GM18502 (cell line): ENCODE measurements around the gene TNFAIP3.
A peak's percentile ranks its signal among the peaks of the same experiment; 100 is the strongest.
"Not testable (repeated sequence)": the region's sequence is repeated elsewhere in the genome, so short reads cannot be mapped to it uniquely, and the experiment has no call there.

ENCODE experiments used
- ATAC-seq: cut with Tn5 transposase; IDR thresholded peaks from one replicate; pipeline ENCODE4 v1.9.1; 2021; ENCODE audit warnings: mild to moderate bottlenecking; ENCODE audit not compliant: unreplicated experiment, poor library complexity

Gene TNFAIP3

DNA sequence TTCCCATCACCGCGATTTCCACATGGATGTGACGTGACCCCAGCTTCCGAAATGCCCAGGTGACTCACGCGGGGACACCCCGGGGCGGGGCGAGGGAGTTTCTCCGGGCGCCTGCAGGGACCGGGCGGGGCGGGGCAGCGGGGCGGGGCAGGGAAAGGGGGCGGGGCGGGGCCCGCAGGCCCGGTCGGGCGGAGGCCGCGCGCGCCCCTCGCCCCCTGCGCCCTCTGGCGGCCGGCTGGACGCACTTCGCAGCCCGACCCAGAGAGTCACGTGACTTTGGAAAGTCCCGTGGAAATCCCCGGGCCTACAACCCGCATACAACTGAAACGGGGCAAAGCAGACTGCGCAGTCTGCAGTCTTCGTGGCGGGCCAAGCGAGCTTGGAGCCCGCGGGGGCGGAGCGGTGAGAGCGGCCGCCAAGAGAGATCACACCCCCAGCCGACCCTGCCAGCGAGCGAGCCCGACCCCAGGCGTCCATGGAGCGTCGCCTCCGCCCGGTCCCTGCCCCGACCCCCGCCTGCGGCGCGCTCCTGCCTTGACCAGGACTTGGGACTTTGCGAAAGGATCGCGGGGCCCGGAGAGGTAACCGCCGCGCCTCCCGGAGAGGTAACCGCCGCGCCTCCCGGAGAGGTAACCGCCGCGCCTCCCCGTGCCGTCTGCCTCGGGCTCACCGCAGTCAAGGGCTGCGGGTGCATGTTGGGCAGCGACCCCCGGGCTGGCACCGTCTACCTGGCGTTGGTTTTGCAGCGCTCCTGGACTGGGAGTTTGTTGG, at the start of gene TNFAIP3:
Gene TNFAIP3, plus strand, starts transcription at position 346 of the 771 bp plus-strand sequence. CDS start 3,969 bp downstream, outside the sequence.
- peak; percentile 70 for ATAC-seq

DNA sequence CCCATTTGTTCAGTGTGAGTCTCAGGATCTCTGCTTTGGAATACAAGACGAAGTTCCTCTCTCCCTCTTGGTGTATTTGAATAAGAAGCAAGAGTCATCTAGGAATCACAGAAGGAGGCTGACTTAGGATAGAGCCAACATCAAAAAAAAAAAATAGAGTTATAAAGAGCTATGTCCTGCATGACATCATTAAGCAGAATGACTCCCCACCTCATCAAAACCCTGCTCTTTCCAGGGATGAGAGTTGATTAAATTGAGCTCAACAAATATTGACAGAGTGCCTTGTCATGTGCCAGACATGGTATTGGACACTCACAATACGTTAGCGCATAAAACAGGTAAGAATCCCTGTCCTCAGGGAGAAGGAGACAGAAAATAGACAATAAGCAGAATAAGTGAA, 48.6 kb upstream of the TNFAIP3 start:
- ATAC-seq, result no peak

DNA sequence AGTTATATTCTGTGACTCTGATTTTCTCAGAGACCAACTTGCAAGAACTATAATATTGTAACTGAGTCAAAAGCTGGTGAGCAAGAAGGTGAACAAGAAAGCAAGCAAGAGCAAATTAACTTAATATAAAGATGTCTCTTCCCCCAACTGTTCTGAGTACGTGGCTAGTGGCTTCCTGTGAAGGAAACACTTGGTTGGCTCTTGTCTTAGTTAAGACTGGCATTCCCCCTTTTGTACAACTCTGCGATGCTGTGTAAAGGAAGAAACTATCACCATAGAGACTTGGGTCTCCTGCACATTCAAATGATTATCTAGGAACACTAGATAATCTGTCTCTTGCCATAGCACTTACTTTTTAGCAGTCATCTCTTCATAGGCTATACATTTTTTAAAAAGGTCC, 47.3 kb upstream of the TNFAIP3 start:
- ATAC-seq, result no peak

DNA sequence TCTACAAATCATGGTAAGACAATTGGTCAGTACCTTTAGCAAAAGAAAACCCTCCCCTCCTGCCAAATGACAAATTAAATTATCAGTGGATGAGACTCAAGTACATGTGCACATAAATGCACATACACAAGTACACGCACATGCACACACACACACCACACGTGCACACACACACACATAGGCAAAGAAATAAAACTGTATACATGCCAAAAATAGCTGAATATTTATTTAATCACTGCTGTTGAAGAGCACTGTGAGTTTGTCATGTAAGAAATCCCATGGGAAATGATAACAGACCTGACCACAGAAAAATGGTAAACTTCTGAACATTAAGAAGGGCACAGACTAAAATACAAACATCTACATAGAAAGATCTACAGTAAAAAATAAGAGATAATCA, 46.6 kb upstream of the TNFAIP3 start:
- ATAC-seq, result no peak

DNA sequence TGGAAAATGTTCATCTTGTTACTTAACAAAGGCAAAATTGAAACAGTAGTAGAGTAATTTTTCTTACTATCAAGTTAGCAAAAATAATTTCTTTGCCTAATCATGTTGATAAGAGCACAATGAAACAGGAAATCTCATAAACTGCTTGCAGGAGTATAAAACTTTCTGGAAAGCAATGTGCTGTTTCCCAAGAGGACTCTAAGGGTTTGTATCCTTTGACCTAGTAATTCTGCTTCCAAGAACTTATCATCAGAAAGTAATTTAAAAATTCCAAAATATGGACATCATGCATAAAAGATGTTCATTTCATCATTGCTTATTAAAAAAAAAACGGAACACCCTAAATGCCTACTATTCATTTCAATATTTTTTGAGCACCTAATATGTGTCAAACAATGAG, 46.1 kb upstream of the TNFAIP3 start:
- no peak for ATAC-seq

DNA sequence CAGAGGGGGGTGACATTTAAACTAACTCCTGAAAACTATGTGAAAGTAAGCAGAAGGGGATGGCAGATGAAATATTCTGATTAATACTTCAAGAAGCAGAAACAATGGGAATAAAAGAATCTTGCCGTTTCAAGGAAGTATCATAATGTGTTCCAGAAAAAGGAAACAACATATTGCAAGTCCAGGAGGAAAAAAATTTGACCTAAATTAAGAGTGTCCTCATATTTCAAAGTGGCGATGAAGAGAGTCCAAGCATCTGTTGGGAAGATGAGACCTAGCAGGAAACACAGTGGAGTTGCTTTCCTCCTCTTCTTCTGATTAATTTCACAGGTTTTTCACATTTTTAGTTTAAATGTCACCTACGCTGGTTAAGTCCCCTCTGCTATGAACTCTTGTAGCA, 45.6 kb upstream of the TNFAIP3 start:
- no peak for ATAC-seq

DNA sequence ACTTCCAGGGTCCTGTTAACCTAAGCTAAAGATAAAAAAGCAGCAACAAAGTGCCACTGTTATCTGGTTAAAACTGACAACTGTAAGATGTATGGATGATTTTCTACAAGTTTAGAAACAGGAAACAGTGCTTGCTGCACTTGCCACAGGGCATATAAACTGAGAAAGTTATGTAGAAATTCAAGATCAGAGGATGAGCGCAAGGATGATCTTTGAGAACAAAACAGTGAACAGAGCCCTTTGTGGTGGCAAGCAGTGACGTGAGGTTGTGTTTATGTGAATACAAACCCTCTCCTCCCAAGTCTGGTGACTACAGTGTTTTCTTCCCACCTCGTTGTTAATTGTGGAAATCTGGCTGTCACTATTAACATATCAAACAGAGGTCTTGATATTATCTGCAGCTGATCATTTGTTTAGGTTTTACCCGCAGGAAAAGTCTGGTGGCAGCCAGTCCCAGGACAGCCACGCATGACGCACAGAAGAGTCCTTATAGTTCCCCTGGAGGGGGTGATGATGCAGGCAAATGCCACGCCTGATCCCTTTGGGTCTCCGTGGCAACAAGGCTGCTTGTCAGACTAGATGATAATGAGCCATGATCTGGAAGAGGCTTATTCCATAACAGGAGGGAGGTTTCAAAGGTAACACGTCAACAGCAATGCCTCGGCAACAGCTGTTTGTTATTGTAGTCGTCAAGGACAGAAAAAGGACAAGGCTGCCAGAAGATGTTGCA, 43.1 kb upstream of the TNFAIP3 start:
- ATAC-seq, result no peak

DNA sequence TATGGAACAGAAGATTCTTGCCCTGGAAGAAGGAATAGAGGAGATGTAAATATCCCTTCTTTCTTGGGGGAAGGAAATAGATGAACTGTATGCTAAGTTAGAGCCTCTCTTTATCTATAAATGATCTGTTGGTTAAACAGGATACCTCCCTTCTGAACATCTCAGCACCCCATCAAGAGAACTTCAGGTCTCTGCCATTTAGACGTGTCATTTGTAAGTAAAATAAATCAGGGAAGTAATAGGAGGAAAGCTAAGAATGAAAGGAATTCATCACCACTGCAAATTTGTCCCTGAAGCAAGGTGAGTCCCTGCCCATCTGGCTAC, 42.5 kb upstream of the TNFAIP3 start:
- ATAC-seq, result no peak

DNA sequence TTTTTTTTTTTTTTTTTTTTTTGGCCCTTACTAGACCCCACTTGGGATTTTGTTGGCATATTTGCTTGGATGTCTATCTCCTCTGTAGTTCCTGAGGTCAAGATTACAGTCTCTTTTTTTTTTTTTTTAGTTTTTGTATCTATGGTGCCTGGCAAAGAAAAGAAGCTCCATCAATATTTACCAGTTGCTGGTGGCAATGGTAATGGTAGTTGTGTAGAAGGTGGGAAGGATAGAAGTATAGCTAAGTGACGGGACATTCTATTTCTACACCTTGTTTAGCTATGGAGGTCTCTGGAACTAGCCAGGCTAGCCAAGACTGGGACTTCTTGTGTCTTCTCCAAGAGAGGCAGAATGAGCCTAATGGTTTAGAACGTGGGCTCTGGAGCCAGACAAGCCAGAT, 42.2 kb upstream of the TNFAIP3 start:
- no peak for ATAC-seq

DNA sequence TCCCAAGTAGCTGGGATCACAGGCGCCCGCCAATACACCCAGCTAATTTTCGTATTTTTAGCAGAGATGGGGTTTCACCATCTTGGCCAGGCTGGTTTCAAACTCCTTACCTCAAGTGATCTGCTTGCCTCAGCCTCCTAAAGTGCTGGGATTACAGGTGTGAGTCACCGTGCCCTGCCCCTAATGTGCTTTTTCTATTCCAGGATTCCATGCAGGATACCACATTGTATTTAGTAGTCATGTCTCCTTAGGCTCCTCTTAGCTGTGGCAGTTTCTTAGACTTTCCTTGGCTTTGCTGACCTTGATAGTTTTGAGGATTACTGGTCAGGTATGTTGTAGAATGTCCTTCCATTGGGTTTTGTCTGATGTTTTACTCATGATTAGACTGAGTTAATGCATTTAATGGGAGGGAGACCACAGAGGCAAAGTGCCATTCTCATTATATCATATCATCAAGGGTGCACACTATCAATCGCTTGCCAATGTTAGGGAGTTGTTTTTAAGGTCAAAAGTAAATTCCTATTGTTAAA, 39.6 kb upstream of the TNFAIP3 start:
- no peak for ATAC-seq

DNA sequence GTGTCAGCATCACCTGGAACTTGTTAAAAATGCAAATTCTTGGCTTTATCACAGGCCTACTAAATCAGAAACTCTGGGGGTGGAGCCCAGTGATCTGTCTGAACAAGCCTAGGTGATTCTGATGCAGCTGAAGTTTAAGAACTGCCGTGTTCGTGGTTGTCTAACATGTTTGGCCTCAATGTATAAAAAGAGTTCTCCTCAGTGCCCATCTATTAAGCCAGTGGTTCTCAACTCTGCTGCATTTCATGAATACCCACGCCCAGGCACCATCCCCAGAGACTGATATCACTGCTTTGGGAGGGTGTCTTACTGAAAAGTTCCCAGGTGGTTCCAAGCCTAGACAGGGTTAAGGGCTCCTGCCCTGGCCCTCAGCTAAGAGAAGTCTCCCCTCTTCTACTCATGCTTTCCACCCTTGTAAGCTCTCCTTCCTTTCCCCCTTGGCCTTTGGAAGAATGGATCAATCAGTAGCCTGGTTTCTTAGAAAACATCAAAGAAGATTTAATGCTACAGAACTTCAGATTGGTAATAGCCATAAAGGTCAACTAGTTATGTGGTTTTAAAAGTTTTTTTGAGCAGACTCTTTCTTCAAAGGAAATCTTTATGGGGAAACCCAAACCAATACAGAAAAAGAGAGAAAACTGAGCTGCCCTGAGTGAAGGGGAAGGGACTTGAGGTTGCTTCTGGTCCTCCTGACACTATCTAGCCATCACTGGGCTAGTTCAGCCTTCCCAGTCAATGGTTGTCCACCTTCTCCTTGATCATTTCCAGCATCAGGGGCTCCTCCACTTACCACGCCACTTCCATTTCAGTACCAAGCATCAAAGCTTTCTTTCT, 38.9 kb upstream of the TNFAIP3 start:
- ATAC-seq, result peak; percentile 59

DNA sequence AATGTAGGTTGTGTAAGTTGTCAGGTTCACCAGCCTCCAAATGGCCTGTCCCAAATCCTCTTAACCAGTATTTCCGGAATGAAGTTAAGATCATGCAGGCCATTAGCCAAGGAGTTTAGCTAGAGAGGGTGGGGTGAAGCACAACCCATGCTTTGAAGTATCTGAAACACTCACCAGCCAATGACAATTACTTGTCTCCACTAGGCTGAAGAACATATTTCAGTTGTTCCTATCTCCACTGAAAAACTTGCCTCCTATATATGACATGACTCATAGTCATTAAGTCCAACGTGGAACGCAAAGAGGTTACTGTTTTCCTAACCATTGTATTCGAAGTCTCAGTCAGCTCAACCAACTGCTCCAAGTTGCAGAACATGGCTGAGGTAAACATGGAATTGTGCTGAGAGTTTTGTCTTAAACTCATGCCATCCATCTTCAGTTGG, 37.4 kb upstream of the TNFAIP3 start:
- ATAC-seq, result no peak

DNA sequence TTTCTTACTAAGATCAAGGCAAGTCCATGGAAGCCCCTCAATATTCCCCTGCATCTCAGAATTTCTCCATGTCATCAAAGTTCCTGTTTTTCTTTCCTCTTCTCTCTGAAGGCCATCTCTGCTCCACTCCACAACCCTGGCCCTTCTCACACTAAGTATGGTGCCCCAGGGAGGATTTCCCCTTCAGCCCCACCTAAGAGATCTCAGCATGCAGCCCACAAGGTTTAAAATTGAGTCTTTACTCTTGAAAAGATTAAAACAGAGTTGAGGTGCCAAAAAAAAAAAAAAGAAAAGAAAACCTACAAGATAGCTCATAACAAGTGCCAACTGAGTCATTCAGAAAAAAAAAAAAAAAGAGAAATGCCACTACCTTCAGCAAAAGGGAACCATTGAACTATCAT, 36.5 kb upstream of the TNFAIP3 start:
- ATAC-seq, result no peak

DNA sequence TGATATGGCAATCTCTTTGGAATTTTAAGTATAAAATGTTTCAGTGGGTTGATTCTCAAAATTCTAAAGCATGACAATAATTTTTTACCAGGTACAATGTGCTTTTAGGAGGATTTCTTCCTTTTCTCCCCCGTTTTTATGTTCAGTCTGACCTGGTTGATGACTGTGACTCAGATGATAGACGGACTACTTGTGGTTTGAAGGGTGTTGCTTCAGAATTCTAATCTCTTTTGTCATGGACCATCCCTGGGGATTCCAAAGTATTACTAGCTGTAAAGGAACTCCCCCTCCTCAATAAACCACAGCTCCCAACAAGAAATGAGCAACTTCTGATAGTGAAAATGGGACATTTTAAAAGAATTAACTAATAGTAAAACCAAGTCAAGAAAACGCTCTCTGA, 34.9 kb upstream of the TNFAIP3 start:
- ATAC-seq, result no peak

DNA sequence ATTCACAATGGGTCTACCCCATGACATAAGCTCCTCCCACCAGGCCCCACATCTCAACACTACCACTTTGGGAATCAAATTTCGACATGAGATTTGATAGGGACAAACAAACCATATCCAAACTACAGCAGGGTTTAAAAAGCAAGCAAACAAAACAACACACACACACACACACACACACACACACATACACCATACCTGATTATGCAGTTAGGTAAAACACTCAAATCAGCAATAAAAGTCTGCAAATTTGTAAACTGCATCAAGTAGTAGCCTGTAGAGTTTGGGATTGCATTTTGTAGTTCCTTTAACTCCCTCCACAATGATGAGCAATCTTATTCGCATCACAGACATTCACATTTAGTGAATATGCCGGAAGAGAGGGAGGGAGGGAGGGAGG, 32.6 kb upstream of the TNFAIP3 start:
- ATAC-seq, result no peak

DNA sequence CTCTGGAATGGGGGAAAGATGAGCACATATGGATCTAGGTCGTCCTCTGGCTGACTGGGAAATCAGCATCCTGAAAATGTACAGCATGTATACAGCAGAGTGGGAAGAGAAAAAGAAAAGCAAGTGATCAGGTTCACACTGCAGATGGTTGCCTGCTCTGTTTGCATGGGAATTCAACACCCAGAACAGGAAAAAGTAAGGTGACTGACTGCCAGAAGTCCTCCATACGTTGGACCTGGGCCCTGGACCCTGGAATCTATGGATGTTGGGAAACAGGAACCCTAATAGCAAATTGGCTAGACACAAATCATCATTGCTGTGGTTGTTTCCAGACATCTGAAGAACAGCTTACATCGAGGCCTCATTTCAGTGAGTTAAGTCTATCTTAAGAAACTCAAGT, 30.3 kb upstream of the TNFAIP3 start:
- no peak for ATAC-seq

DNA sequence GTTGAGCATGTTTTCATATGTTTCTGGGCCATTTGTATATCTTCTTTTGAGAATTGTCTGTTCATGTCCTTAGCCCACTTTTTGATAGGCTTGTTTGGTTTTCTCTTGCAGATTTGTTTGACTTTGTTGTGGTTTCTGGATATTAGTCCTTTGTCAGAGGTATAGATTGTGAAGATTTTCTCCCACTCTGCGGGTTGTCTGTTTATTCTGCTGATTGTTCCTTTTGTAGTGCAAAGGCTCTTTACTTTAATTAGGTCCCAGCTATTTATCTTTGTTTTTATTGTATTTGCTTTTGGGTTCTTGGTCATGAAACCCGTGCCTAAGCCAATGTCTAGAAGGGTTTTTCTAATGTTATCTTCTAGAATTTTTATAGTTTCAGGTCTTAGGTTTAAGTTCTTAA, 29.0 kb upstream of the TNFAIP3 start:
- ATAC-seq, result not testable (repeated sequence)

DNA sequence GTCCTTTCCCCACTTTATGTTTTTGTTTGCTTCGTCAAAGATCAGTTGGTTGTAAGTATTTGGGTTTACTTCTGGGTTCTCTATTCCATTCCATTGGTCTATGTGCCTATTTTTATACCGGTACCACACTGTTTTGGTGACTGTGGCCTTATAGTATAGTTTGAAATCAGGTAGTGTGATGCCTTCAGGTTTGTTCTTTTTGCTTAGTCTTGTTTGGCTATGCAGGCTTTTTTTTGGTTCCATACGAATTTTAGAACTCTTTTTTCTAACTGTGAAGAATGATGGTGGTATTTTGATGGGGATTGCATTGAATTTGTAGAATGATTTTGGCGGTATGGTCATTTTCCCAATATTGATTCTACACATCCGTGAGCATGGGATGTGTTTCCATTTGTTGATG, 28.5 kb upstream of the TNFAIP3 start:
- not testable (repeated sequence) for ATAC-seq

DNA sequence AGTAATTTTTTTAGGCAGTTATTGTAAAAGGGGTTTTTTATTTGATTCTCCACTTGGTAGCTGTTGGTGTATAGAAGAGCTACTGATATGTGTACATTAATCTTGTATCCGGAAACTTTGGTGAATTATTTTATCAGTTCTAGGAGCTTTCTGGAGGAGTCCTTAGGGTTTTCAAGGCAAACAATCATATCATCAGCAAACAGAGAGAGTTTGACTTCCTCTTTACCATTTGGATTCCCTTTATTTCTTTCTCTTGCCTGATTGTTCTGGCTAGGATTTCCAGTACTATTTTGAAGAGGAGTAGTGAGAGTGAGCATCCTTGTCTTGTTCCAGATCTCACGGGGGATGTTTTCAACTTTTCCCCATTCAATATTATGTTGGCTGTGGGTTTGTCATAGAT, 28.0 kb upstream of the TNFAIP3 start:
- no peak for ATAC-seq

DNA sequence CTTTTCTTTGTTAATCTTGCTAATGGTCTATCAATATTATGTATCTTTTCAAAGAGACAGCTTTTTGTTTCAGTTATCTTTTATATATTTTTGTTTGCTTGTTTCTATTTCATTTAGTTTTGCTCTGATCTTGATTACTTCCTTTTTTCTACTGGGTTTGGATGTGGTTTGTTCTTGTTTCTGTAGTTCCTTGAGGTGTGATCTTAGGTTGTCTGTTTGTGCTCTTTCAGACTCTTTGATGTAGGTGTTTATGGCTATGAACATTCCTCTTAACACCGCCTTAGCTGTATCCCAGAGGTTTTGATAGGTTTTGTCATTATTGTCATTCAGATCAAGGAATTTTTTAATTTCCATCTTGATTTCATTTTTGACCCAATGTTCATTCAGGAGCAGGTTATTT, 26.8 kb upstream of the TNFAIP3 start:
- ATAC-seq, result no peak

DNA sequence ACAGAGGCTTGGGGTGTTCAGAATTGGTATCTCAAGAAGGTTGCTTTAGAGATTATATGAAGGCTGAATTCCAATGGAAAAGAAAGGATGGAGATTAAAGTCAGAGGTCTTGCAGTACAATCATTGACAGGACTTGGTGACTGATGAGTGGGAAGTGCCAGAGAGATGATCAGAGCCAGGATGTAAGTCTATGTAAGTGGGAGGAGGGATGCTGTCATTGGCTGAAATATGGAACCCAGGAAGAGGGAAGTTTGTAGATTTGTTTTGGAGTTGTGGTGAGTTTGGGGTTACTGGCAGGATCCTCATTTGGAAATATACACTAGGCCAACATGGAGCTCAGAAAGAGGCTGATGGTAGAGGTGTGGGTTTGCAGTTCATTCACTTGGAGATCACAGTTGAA, 23.8 kb upstream of the TNFAIP3 start:
- ATAC-seq, result no peak
